GM21515 (cell line): ENCODE measurements around the gene DOCK2.

Source experiments
- ATAC-seq: cut with Tn5 transposase; IDR thresholded peaks from one replicate; pipeline ENCODE4 v1.9.1; 2021; ENCODE audit not compliant: unreplicated experiment

DOCK2 gene

DNA sequence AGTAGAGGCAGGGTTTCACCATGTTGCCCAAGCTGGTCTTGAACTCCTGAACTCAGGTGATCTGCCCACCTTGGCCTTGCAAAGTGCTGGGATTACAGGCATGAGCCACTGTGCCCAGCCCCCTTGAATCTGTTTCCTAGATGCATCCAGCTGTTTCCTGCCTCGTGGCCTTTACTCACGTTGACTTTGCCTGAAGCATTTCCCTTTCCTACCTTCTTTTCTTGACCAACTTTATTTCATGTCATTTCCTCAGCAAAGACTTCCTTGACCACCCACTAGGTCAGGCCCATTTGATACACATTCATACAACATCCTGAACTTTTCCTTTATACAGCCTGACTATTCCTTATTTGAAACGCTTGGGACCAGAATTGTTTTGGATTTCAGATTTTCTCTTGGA, 51.0 kb downstream of the DOCK2 start:
- no peak for ATAC-seq

- no peak for ATAC-seq
Measured at GRCh38 chr5:169691471-169691870, 54.4 kb downstream of the DOCK2 start.

GRCh38 chr5:169694091-169694625, 57.1 kb downstream of the DOCK2 start:
- no peak for ATAC-seq

DNA sequence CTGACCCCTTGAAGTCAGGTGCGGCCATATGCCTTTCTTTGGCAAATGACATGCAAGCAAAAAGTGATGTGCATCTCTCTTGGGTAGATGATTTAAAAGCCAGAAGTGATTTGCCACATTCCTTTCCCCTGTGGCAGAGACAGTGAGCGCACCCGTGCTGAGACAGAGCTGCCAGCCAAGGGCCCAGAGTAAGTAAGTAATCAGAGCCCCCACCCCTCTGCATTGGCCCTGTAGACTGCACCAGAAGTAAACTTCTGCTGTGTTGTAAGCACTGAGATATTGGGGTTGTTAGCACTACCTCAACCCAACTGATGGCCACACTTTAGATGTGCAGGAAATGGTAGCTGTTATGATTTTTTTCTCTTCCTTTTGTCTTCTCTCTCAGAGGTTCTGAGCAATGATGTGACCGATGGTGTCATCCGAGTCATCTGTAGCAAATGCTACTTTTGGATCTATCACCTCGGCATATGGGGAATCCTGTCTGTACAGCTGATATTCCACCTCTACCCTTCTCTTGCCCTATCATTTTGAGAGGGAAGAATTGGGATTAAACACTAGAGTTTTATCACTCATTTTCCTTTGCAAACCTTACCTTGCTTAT, 58.0 kb downstream of the DOCK2 start:
- no peak for ATAC-seq

DNA sequence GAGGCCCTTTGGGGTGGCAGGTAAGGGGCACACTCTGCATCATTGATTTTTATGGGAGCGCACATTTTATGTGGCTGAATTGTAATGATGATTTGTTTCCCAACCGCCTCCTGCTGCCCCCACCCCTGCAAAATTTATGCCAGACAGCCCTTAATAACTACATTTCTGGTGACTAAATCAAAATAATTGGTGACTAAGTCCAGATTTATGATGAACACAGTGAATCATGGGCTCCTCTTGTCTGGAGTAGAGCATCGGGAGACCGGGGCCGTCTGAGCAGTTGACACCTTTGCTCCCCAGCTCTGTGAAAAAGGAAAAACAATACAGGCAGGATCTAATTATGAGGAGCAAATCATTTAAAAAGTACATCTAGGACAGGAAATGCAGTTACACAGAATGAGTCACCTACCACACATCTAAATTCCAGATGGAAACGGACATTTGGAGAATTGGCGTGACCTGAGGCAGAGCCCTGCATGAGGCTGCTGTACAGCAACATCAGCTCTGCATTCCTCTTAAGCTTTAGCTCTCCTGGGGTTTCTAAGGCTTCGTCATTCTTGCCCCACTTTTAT, 58.9 kb downstream of the DOCK2 start:
- no peak for ATAC-seq

GRCh38 chr5:169696621-169697510, 59.8 kb downstream of the DOCK2 start:
- no peak for ATAC-seq

- ATAC-seq: no peak
Measured at GRCh38 chr5:169697511-169697890, 60.4 kb downstream of the DOCK2 start.

DNA sequence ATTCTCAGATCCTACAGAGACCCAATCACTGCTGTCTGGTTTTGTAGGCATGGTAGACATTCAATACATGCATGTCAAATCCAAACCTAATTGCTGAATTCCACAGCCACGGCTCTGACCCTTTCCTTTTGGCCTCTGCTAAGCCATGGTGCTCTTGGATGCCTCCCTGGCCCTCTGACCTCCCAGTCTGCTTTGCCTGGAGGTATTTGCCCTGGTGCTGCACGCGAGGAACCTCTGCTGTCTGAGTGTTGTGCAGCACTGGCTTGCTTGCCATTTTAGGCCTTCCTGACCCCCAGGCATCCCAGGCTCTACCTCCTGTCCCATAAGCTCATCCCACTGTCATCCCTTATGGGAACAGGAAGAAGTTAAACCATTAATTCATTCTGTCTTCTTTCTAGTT, 60.9 kb downstream of the DOCK2 start:
- ATAC-seq: no peak

DNA sequence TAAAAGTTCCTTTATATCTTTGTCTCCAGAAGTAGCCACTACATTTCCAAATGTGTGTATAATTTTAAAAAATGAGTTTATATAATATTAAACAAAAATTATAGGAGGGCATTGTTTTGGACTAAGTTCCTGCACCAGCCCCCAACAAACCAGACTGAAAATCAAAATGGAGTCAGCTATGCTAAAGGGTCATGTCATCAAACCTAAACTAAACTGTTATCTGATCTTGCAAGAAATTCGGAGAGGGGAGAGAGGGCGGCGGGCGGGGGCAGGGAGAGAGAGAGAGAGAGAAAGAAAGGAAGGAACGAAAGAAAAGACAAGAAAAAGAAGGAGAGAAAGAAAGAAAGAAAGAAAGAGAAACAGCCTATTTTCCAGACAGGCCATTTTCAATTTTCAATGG, 63.5 kb downstream of the DOCK2 start:
- ATAC-seq: no peak

DNA sequence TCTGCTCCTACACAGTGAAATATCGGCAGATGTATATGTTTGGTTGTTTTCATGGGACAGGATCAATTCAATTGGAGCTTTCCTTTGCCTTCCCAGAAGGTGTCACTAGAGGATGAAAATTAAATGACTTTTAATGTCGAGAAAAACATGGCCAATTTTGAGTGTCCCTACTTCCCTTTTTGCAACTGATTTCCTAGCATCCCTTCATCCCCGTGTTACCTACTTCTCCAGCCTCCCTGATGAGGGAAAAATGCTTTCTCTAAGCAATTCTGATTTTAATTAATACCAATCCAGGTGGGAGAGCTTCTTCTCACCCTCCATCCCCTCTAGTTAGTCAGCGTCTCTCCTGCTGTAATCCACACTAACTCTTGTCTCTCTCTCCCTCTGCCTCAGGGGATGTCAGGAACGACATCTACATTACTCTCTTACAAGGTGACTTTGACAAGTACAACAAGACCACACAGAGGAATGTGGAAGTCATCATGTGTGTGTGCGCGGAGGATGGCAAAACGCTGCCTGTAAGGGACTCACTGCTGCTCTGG, 64.9 kb downstream of the DOCK2 start:
- ATAC-seq: no peak

DNA sequence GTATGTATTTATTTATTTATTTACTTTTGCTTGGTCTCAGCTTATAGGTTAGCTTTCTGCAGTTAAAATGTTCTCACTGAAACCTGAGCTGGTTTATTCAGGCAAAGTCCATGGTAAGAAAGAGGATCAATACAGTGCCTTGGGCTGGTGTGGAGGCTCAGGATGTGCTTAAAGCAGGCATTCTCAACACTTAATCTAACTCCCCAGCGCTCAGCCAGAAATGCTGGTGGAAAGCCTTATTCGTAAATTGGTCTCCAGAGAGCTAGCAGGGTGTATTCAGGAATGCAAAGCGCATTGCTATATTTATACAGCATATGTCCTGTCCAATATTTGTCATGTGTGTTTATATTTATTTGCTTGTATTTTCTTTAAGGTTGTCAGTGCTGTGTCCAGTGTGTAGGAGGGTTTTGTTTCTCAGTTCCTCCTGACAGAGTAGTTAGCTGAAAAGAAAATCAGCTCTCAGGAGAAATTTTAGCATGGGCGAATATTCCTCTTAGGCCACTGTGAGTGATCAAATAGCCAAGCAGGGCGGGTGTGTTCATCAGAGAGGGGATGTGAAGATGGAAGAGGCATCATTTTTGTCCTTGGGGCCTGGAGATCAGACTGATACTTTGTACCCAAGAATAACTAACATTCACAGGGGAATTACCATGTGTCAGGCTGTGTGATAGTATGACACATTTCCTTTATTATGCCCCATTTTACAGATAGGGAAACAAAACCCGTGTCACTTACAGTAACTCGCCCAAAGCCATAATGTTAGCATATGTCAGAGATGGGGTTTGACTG, 65.8 kb downstream of the DOCK2 start:
- peak; percentile 77 for ATAC-seq

GRCh38 chr5:169703813-169704212, 66.7 kb downstream of the DOCK2 start:
- no peak for ATAC-seq

DNA sequence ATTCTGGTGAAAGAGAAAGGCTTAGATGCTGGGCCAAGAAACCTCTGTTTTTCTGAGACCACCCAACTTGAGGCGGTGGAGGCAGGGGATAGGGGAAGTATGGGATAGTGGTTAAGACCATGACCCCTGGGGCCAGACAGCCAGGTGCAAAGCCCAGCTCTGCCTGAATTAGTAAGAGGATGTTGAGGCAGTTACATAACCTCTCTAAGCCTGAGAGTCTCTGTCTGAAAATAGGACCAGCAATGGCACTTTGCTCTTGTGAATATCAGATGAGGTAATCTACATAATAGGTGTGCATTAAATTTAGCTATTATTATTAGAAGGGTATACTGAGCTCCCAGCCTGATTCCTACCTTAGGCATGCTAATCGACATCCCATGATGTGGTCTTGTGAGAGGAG, 68.2 kb downstream of the DOCK2 start:
- no peak for ATAC-seq

DNA sequence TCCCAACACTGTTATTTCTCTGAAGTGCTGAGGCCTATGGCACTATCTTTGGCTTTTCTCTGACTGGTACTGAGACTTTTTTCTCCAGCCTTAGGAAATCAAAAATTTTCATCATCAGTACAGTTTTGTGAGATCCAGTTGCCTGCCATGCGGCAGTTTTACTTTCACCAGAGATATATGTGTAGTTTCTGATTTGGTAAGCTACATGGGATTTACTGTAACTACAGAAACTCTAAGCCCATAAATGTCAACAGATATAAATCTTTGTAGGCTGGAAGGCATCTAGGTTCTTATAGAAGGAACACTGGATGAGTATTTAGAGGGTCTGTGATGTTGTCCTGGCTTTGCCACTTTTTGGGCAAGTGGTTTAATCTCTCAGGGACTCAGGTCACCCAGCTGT, 69.0 kb downstream of the DOCK2 start:
- ATAC-seq: no peak

GRCh38 chr5:169706758-169707450, 69.8 kb downstream of the DOCK2 start:
- no peak for ATAC-seq

- ATAC-seq: no peak
Measured at GRCh38 chr5:169707686-169708085, 70.6 kb downstream of the DOCK2 start.

- no peak for ATAC-seq
Measured at GRCh38 chr5:169710675-169711074, 73.6 kb downstream of the DOCK2 start.

DNA sequence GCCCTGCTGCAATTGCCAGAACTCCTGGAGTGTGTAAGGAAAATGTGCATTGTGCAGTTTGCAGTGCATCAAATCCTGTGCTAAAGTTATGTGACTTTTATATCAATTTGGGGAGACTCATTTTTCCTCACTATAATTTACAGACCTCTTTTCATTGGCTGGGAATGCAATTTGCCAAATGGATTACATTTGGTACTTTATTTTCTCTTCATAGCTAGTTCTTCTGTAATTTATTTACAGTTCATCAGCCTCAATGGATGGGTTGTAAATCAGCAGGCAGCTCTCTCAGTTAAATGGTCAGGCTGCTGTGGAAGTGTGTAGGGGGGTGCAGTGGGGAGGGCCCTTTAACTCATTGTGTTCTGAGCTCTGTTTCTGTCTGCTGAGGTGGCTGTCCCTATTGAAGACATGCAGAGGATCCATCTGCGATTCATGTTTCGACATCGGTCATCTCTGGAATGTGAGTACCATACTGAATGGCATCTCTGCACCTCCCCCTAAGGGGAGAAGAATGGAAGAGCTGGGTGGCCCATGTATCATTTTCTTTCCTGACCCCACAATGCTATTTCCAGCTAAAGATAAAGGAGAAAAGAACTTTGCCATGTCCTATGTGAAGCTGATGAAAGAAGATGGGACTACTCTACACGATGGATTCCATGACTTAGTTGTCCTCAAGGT, 74.6 kb downstream of the DOCK2 start:
- no peak for ATAC-seq

GRCh38 chr5:169712428-169712827, 75.4 kb downstream of the DOCK2 start:
- ATAC-seq: no peak

DNA sequence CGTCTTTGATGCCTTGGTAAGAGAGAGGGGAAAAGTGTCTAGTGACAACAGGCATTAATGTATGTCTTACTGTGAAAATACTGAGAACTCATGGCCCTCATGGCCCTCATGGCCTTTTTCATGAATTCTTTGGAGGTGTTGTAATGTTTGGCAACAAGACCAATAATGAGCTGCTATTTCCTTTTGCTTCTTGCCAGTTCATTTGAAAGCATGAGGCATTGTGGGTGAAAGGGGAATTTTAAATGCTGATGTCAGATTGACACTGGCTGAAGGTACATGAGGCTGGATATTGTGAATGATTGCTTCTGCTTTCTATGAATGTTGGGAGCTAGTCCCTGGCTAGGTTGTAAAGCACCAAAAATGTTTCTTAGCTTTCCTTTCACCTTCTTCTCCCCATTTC, 79.2 kb downstream of the DOCK2 start:
- no peak for ATAC-seq
